CD4-positive, alpha-beta T cell treated with Interleukin-10 for 1 hour (primary cell): Measurements from ENCODE around the gene TENT4A.
"Not testable (repeated sequence)": the region's sequence is repeated elsewhere in the genome, so short reads cannot be mapped to it uniquely, and the experiment has no call there.

Experiments used
- DNase-seq: peaks from one replicate; pipeline ENCODE4 v3.0.0-alpha.2; 2020

The TENT4A gene

GRCh38 chr5:6713274-6714225, at the start of gene TENT4A:
TENT4A (plus strand) TSS chr5:6713432; CDS start chr5:6713984, 552 bp downstream.
- DNase-seq = peak; percentile 29

DNA sequence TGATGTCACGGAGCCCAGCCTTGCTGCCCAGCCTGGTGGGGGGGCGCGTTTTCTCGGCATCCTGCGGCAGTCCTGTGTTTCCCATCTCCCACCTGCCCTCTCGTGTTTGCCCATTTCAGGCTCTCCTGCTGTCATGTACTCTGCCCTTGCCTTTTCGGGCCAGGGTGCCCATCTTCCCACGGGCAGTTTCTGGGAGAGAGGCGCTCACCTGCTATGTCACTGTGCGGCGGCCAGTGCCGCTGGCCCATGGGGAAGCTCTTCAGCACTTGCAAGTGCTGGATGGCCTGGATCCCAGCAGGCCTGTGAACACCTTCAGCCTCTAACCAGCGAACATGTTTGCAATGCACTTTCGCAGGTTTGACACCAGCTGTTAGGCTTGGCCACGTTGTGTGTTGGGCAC, 46.5 kb upstream of the TENT4A start:
- no peak for DNase-seq

DNA sequence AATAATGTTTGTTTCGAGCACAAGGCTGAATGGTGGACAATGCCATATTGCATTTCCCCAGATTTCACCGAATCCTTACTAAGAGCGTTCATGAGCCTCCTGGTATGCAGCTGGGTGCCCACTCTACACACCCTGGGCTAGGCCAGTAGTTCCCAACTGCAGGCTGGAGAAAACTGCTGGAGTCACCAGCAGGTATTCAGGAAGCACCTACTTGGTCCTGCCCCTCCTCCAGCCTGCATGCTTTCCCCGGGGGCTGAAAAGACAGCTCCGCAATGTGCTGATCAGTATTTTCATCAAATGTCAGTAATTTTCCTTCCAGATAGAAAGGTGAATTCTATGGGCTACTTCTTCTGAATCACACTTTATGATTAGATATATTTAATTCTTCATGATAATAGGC, 45.6 kb upstream of the TENT4A start:
- DNase-seq = no peak

DNA sequence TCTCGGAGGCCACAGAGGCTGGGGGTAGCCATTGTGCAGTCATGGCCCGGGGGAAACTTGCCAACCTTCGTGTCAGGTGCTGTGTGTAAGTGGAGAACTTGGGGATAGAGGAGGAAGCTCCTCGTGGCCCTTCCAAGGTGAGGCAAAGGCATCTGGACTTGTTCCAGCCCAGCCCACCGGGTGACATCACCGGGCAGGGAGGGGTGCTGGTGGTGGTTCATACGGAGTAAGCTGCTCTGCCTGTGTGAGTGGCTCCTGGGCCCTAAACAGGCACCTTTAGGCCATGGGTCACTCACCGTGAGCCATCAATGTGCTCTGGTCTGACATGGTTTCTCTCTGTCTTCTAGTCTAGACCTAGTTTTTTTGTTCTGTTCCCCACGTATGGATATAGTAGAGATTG, 44.5 kb upstream of the TENT4A start:
- not testable (repeated sequence) for DNase-seq

DNA sequence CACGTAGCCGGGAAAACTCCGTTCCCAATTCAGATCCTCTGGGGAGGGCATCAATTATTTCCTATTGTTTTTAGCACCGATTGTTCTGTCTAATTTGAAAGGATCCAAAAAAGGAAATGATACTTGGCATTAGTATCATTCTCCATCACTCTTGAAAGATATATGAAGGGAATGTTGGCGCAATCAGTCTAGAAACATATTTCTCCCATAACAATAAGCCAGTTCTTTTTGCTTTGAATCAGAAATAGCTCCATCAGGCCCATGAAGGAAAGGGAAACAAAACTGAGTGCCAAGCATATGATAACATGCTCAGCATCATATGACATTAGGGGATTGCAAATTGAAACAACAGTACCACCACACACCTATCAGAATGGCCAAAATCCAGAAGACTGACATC, 40.2 kb upstream of the TENT4A start:
- no peak for DNase-seq

DNA sequence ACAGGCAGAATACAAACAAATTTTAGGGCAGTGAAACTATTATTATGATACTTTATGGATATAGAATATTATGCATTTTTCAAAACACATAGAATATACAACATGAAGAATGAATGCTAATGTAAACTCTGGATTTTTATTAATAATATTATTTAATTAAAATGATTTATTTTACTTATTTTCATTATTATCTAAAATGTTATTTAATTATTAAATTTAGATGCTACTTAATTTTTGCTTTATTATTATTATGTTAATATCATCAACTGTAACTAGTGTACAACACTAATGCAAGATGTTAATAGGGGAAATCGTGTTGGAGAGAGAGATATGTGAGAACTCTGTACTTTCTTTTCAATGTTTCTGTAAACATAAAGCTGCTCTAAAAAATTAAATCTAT, 39.3 kb upstream of the TENT4A start:
- DNase-seq = no peak

GRCh38 chr5:6674421-6674820, 38.8 kb upstream of the TENT4A start:
- no peak for DNase-seq

- no peak for DNase-seq
Observed at GRCh38 chr5:6674886-6675285, 38.3 kb upstream of the TENT4A start.

- no peak for DNase-seq
Observed at GRCh38 chr5:6675784-6676491, 37.3 kb upstream of the TENT4A start.

GRCh38 chr5:6676702-6677101, 36.5 kb upstream of the TENT4A start:
- no peak for DNase-seq

GRCh38 chr5:6678385-6678784, 34.8 kb upstream of the TENT4A start:
- no peak for DNase-seq

DNA sequence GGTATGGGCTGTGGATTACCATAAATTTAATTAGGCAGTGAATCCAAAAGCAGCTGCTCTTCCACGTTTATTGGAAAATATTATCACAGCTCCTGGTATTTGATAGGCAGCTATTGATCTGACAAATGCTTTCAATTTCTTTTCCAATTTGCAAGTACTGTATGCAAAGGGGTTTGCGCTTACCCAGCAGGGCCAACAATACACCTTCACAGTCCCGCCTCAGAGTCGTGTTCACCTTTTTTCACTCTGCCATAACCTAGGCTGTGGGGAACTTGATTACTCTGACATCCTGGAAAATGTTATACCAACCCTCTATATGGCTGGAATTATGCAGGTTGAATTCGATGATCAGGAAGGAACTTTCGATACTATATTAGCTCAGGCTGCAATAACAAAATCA, 32.3 kb upstream of the TENT4A start:
- no peak for DNase-seq

DNA sequence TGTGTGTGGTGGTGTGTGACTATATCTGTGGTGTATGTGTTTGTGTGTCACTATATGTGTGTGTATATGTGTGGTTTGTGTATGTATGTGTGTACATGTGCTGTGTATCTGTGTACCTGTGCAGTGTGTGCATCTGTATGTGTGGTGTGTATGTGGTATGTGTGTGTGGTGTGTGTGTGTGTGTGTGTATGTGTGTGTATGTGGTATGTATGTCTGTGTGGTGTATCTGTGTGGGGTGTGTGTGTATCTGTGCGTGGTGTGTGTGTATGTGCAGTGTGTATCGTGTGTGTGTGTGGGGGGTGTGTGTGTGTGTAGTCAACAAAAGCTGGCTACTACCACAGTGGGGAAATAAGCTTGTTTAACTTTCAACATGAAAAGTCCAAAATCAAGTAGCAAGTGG, 31.6 kb upstream of the TENT4A start:
- DNase-seq = no peak

- no peak for DNase-seq
Observed at GRCh38 chr5:6682239-6682638, 31.0 kb upstream of the TENT4A start.

DNA sequence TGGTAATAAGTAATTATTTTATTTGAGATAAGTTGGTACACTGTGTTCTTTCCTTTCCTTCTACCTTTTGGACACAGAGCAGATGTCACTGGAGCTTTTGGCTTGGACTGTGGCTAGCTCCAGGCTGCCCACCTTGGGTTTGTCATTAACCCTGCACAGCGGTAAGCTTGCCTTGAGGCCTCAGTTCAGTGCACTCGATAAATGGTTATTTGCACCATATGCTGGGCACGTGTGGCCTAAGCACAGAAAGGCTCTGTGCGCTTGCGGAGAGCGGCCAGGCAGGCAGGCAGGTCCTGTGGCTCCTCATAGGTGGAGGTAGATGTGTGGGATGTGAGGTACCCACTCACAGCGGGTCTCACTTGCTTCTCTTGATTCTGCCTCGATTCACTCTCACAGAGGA, 30.0 kb upstream of the TENT4A start:
- no peak for DNase-seq

DNA sequence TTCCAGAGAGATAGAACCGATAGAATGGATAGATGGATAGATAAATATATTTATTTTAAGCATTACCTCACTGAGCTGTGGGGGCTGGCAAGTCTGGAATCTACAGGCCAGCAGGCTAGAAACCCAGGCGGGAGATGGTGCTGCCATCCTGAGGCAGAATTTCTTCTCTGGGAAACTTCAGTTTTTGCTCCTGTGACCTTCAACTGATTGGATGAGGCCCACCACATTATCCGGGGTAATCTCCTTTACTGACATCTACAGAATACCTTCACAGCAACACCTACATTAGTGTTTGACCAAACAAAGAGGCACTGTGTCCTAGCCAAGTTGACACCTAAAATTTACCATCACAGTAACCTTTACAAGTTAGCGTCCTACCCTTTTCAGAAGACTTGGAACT, 29.2 kb upstream of the TENT4A start:
- DNase-seq = no peak

- DNase-seq = no peak
Observed at GRCh38 chr5:6686501-6686900, 26.7 kb upstream of the TENT4A start.

GRCh38 chr5:6686915-6687409, 26.3 kb upstream of the TENT4A start:
- no peak for DNase-seq

DNA sequence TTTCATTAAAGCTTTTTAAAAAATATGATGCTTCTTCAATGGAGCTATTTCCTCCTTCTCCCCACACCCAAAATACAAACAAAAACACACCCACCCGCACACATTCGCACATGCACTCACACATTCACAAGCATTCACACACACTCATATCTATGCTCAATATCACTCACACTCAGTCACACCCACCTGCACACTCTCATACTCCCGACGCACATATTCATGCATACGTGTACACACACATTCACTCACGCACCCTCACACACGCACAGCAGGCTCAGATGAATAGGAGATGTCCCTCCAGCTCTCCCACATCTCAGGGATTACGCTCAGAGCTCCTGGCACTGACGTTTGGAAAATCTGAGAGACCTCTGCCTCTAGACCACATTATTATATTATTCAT, 25.7 kb upstream of the TENT4A start:
- no peak for DNase-seq

DNA sequence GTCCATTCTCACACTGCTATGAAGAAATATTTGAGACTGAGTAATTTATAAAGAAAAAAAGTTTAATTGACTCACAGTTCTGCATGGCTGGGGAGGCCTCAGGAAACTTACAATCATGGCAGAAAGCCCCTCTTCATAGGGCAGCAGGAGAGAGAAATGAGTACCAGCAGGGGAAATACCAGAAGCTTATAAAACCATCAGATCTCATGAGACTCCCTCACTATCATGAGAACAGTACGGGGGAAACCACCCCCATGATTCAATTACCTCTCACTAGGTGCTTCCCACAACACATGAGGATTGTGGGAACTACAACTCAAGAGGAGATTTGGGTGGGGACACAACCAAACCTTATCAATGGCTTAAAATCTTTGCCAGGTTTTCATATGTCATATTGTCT, 20.3 kb upstream of the TENT4A start:
- DNase-seq = no peak

GRCh38 chr5:6698696-6699095, 14.5 kb upstream of the TENT4A start:
- DNase-seq = no peak

DNA sequence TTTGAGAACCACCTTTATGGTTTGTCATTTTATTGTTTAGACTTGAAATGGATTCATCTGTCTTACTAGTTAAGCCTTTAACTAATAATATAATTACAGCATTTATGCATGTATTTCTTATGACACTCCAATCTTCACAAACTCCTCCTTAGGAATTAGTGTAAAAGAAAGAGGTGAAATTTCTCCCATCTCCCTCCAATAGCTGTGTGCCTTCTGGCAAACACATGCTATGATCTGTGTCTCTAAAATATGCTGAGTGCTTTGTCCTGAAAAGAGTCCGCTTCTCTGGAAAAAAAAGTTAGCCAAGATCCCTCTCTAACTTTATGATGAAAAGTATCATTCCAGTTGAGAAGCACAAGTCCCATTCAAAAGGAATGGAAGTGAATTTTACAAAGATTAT, 13.9 kb upstream of the TENT4A start:
- DNase-seq = no peak

- no peak for DNase-seq
Observed at GRCh38 chr5:6700074-6700684, 13.1 kb upstream of the TENT4A start.
